ENCODE results near the gene KPNA5. TPM values are rescaled to one million over a fixed set of nuclear protein-coding genes. Genes with fewer than 3 reads are reported as not detected.
A peak's percentile ranks its signal among the peaks of the same experiment; 100 is the strongest.
"Not testable (repeated sequence)": the region's sequence is repeated elsewhere in the genome, so short reads cannot be mapped to it uniquely, and the experiment has no call there.

KPNA5 gene
- total and polyA plus RNA-seq, 7 experiments from 2014 or later = 11.0 to 78.2 (median 34.1) TPM

DNA sequence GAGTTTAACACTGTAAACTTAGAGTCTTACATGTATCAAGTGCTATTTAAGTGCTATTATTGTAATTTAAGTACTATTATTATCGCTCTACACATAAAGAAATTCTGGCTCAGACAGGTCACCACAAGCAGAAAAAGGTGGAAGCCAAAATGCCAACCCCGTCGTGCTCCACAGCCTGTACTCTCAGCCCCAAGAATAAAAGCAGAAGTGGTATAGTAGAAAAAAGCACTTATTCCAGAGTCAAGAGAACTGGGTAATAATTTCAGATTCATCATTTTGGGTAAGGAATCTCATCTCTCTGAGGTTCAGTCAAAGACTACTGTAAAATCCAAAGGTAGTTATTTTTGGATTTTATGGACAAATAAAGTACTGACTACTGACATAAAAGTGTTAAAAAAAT lies 13.4 kb upstream of the KPNA5 start:
- Histone ChIP-seq H3K4me3 (ENCODE audit: low read length) (peak overlapping the region; percentile 92), H3K27ac (ENCODE audit: low read depth, low read length) (peak overlapping the region; percentile 91)

GRCh38 chr6:116672306-116672705 lies 8.7 kb upstream of the KPNA5 start:
- intact Hi-C loops (cut with micrococcal nuclease) = no loop called here
- DNase-seq = no peak
- POLR2A ChIA-PET = no interaction called here

More for the DNA sequence above, 13.4 kb upstream of the KPNA5 start:
- Mint-ChIP-seq H3K27ac (peak overlapping the region; percentile 44 to 100 (median 98)), H3K4me1 (peaks cover 29 to 55% (median 45%) of the 10 kb centered on the region in 7 donors), H3K4me3 (peak overlapping the region; percentile 90 to 100 (median 98)), H3K9me3 (no peaks in the 10 kb centered on the region), H3K36me3 (peaks cover 0 to 10% (median 4%) of the 10 kb centered on the region in 5 donors), H3K27me3 (peaks cover 0 to 15% (median 0%) of the 10 kb centered on the region in 5 donors)
- CTCF ChIA-PET = no interaction called here
- no peaks in the 10 kb centered on the region for H3K27me3 ChIP-seq (ENCODE audit: control insufficient read depth in 2 of 2, insufficient read depth in 2 of 2, low read length in 2 of 2)
- intact Hi-C loops (cut with micrococcal nuclease) = loop anchor here (1.0 to 10.0 kb wide), 10 partner anchors 14 to 1010 kb away; partner anchors contain the start of genes KPNA5 (in 2 of the 2), NT5DC1 (in 2 of the 2), NUS1 (in 2 of the 2) and RWDD1 (in 2 of the 2)
- no peak for DNase-seq
- no peaks in the 10 kb centered on the region for H3K9me3 ChIP-seq (ENCODE audit: control insufficient read depth in 2 of 3, low read length in 3 of 3)
- peaks cover 17 to 24% of the 10 kb centered on the region in 2 donors for H3K4me1 ChIP-seq (ENCODE audit: control insufficient read depth in 2 of 2, insufficient read depth in 2 of 2, low read length in 2 of 2)
- POLR2A ChIA-PET = interaction anchor here (0.8 to 4.8 kb wide), 3 partner anchors 14 to 97 kb away, joined by 5 to 44 read pairs (median 6); partner anchors contain the start of genes KPNA5 and RWDD1
- H3K36me3 ChIP-seq (ENCODE audit: control insufficient read depth in 2 of 3, insufficient read depth in 3 of 3, low read length in 3 of 3) = no peaks in the 10 kb centered on the region
- no peak for ATAC-seq

GRCh38 chr6:116676021-116676420 lies 5.0 kb upstream of the KPNA5 start:
- POLR2A ChIA-PET = interaction anchor here (0.6 to 0.9 kb wide), 2 partner anchors 10 to 303 kb away, joined by 3 to 6 read pairs; no protein-coding TSS in a partner anchor
- intact Hi-C loops (cut with micrococcal nuclease) = no loop called here
- Histone ChIP-seq H3K27ac (ENCODE audit: low read depth, low read length) (no peak overlapping the region), H3K36me3 (ENCODE audit: control insufficient read depth in 2 of 3, insufficient read depth in 3 of 3, low read length in 3 of 3) (no peaks in the 10 kb centered on the region), H3K27me3 (ENCODE audit: control insufficient read depth in 2 of 2, insufficient read depth in 2 of 2, low read length in 2 of 2) (no peaks in the 10 kb centered on the region), H3K9me3 (ENCODE audit: control insufficient read depth in 2 of 3, low read length in 3 of 3) (no peaks in the 10 kb centered on the region), H3K4me3 (ENCODE audit: low read length) (no peak overlapping the region), H3K4me1 (ENCODE audit: control insufficient read depth in 2 of 2, insufficient read depth in 2 of 2, low read length in 2 of 2) (peaks cover 0 to 7% of the 10 kb centered on the region in 2 donors)
- H3K27ac Mint-ChIP-seq = no peak overlapping the region
- CTCF ChIA-PET = interaction anchor here (0.8 kb wide), 1 partner anchor 22 kb away, joined by 4 read pairs; no protein-coding TSS in a partner anchor
- H3K27me3 Mint-ChIP-seq = peaks cover 0 to 12% (median 0%) of the 10 kb centered on the region in 5 donors
- peaks cover 6 to 26% (median 17%) of the 10 kb centered on the region in 7 donors for H3K4me1 Mint-ChIP-seq
- DNase-seq (no peak), ATAC-seq (no peak)
- H3K36me3 Mint-ChIP-seq = peaks cover 0 to 2% (median 0%) of the 10 kb centered on the region in 5 donors
- peak overlapping the region in 1 of 10 donors; percentile 3 for H3K4me3 Mint-ChIP-seq
- H3K9me3 Mint-ChIP-seq = no peaks in the 10 kb centered on the region

More at GRCh38 chr6:116672306-116672705, 8.7 kb upstream of the KPNA5 start:
- peaks cover 0 to 15% (median 0%) of the 10 kb centered on the region in 5 donors for H3K27me3 Mint-ChIP-seq
- peak overlapping the region in 1 of 10 donors; percentile 29 for H3K4me3 Mint-ChIP-seq
- H3K27ac Mint-ChIP-seq = no peak overlapping the region
- peaks cover 0 to 15% (median 9%) of the 10 kb centered on the region in 7 donors for H3K4me1 Mint-ChIP-seq
- ATAC-seq = no peak
- H3K9me3 Mint-ChIP-seq = no peaks in the 10 kb centered on the region
- no peaks in the 10 kb centered on the region for H3K9me3 ChIP-seq (ENCODE audit: control insufficient read depth in 2 of 3, low read length in 3 of 3)
- CTCF ChIA-PET = interaction anchor here (0.9 kb wide), 1 partner anchor 119 kb away, joined by 3 read pairs; the partner anchor contains the start of gene CALHM4
- no peaks in the 10 kb centered on the region for H3K27me3 ChIP-seq (ENCODE audit: control insufficient read depth in 2 of 2, insufficient read depth in 2 of 2, low read length in 2 of 2)
- H3K36me3 Mint-ChIP-seq = no peaks in the 10 kb centered on the region
- H3K4me1 ChIP-seq (ENCODE audit: control insufficient read depth in 2 of 2, insufficient read depth in 2 of 2, low read length in 2 of 2) = peaks cover 5% of the 10 kb centered on the region in 2 donors
- H3K36me3 ChIP-seq (ENCODE audit: control insufficient read depth in 2 of 3, insufficient read depth in 3 of 3, low read length in 3 of 3) = no peaks in the 10 kb centered on the region
- H3K27ac ChIP-seq (ENCODE audit: low read depth, low read length) = no peak overlapping the region
- no peak overlapping the region for H3K4me3 ChIP-seq (ENCODE audit: low read length)

DNA sequence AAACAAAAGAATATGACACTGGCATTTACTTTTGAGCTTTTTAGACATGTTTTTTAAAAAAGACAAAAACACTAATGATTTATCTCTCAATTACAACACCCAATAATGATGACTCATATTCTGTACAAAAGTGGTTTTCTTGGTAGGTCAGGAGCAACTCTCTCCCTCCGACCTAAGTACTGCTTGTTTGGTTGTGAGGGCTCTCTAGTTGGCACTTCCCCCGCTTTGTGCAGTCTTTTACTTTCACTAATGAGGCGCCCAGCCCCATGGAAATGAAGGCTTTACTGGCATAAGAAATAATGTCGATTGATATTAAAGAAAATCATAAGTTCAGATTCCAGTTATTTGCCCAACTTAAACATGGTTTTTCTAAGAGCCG lies 1.3 kb downstream of the KPNA5 start:
- Histone ChIP-seq H3K27me3 (ENCODE audit: control insufficient read depth in 2 of 2, insufficient read depth in 2 of 2, low read length in 2 of 2) (no peaks in the 10 kb centered on the region), H3K4me3 (ENCODE audit: low read length) (peak overlapping the region; percentile 46), H3K9me3 (ENCODE audit: control insufficient read depth in 2 of 3, low read length in 3 of 3) (no peaks in the 10 kb centered on the region), H3K36me3 (ENCODE audit: control insufficient read depth in 2 of 3, insufficient read depth in 3 of 3, low read length in 3 of 3) (peaks cover 0 to 7% (median 0%) of the 10 kb centered on the region in 3 experiments), H3K27ac (ENCODE audit: low read depth, low read length) (peak overlapping the region; percentile 85), H3K4me1 (ENCODE audit: control insufficient read depth in 2 of 2, insufficient read depth in 2 of 2, low read length in 2 of 2) (peaks cover 7 to 13% of the 10 kb centered on the region in 2 donors)
- ATAC-seq (peak; percentile 17), DNase-seq (peak in 7 of 9 donors; percentile 6 to 40 (median 26))
- H3K27ac Mint-ChIP-seq = peak overlapping the region; percentile 83 to 99 (median 96)
- CTCF ChIA-PET = interaction anchor here (0.5 kb wide), 1 partner anchor 812 kb away, joined by 4 read pairs; no protein-coding TSS in a partner anchor
- H3K9me3 Mint-ChIP-seq = peaks cover 0 to 2% (median 0%) of the 10 kb centered on the region in 11 donors
- H3K36me3 Mint-ChIP-seq = peaks cover 15 to 30% (median 27%) of the 10 kb centered on the region in 5 donors
- peaks cover 26 to 82% (median 57%) of the 10 kb centered on the region in 7 donors for H3K4me1 Mint-ChIP-seq
- intact Hi-C loops (cut with micrococcal nuclease) = loop anchor here (5.0 kb wide), 3 partner anchors 220 to 995 kb away; partner anchors contain the start of genes CALHM6 (in 1 of the 2), GOPC (in 1 of the 2) and NUS1 (in 1 of the 2)
- peak overlapping the region; percentile 94 to 99 (median 98) for H3K4me3 Mint-ChIP-seq
- no peaks in the 10 kb centered on the region for H3K27me3 Mint-ChIP-seq
- POLR2A ChIA-PET = interaction anchor here (0.6 to 2.6 kb wide), 6 partner anchors 9 to 403 kb away, joined by 3 to 44 read pairs (median 10); partner anchors contain the start of genes RWDD1, TSPYL1 and ZUP1

GRCh38 chr6:116685437-116685993 lies 4.5 kb downstream of the KPNA5 start:
- H3K36me3 Mint-ChIP-seq = peaks cover 19 to 40% (median 37%) of the 10 kb centered on the region in 5 donors

GRCh38 chr6:116686475-116687101 lies 5.6 kb downstream of the KPNA5 start:
- Mint-ChIP-seq H3K4me1 (peaks cover 31 to 81% (median 72%) of the 10 kb centered on the region in 7 donors), H3K4me3 (peak overlapping the region in 7 of 10 donors; percentile 1 to 57 (median 29)), H3K36me3 (peaks cover 20 to 45% (median 42%) of the 10 kb centered on the region in 5 donors), H3K27ac (peak overlapping the region in 6 of 9 donors; percentile 18 to 67 (median 28))
- H3K27ac ChIP-seq (ENCODE audit: low read depth, low read length); ATAC-seq; DNase-seq; H3K27me3 ChIP-seq (ENCODE audit: control insufficient read depth in 2 of 2, insufficient read depth in 2 of 2, low read length in 2 of 2); H3K4me3 ChIP-seq (ENCODE audit: low read length); H3K27me3 Mint-ChIP-seq; H3K9me3 Mint-ChIP-seq; CTCF ChIA-PET; H3K9me3 ChIP-seq (ENCODE audit: control insufficient read depth in 2 of 3, low read length in 3 of 3); H3K36me3 ChIP-seq (ENCODE audit: control insufficient read depth in 2 of 3, insufficient read depth in 3 of 3, low read length in 3 of 3): not testable (repeated sequence)
- H3K4me1 ChIP-seq (ENCODE audit: control insufficient read depth in 2 of 2, insufficient read depth in 2 of 2, low read length in 2 of 2) = peaks cover 7 to 12% of the 10 kb centered on the region in 2 donors
- intact Hi-C loops (cut with micrococcal nuclease) = loop anchor here in 1 of 2 donors (5.0 kb wide), 1 partner anchor 41 kb away; no protein-coding TSS in a partner anchor
- POLR2A ChIA-PET = interaction anchor here (1.2 kb wide), 1 partner anchor 115 kb away, joined by 4 read pairs; the partner anchor contains the start of gene RWDD1

More at GRCh38 chr6:116685437-116685993, 4.5 kb downstream of the KPNA5 start:
- peaks cover 0 to 2% (median 0%) of the 10 kb centered on the region in 11 donors for H3K9me3 Mint-ChIP-seq
- H3K36me3 ChIP-seq (ENCODE audit: control insufficient read depth in 2 of 3, insufficient read depth in 3 of 3, low read length in 3 of 3) = peaks cover 0 to 7% (median 0%) of the 10 kb centered on the region in 3 experiments
- POLR2A ChIA-PET = interaction anchor here (1.2 kb wide), 1 partner anchor 114 kb away, joined by 4 read pairs; the partner anchor contains the start of gene RWDD1
- H3K27ac Mint-ChIP-seq = peak overlapping the region in 2 of 9 donors; percentile 43 to 61
- peaks cover 29 to 86% (median 67%) of the 10 kb centered on the region in 7 donors for H3K4me1 Mint-ChIP-seq
- H3K4me3 Mint-ChIP-seq = peak overlapping the region in 2 of 10 donors; percentile 1 to 57
- intact Hi-C loops (cut with micrococcal nuclease) = loop anchor here in 1 of 2 donors (5.0 kb wide), 1 partner anchor 42 kb away; no protein-coding TSS in a partner anchor
- H3K4me3 ChIP-seq (ENCODE audit: low read length) = no peak overlapping the region
- CTCF ChIA-PET = no interaction called here
- no peaks in the 10 kb centered on the region for H3K27me3 ChIP-seq (ENCODE audit: control insufficient read depth in 2 of 2, insufficient read depth in 2 of 2, low read length in 2 of 2)
- peaks cover 7 to 12% of the 10 kb centered on the region in 2 donors for H3K4me1 ChIP-seq (ENCODE audit: control insufficient read depth in 2 of 2, insufficient read depth in 2 of 2, low read length in 2 of 2)
- no peaks in the 10 kb centered on the region for H3K27me3 Mint-ChIP-seq
- no peak for DNase-seq
- ATAC-seq = no peak
- H3K9me3 ChIP-seq (ENCODE audit: control insufficient read depth in 2 of 3, low read length in 3 of 3) = no peaks in the 10 kb centered on the region
- no peak overlapping the region for H3K27ac ChIP-seq (ENCODE audit: low read depth, low read length)
